ENCODE results near the gene TRIM40. TPM values are rescaled to one million over a fixed set of nuclear protein-coding genes. Genes with fewer than 3 reads are reported as not detected.

TRIM40 gene
- total and polyA plus RNA-seq, 9 donors, result not detected

DNA sequence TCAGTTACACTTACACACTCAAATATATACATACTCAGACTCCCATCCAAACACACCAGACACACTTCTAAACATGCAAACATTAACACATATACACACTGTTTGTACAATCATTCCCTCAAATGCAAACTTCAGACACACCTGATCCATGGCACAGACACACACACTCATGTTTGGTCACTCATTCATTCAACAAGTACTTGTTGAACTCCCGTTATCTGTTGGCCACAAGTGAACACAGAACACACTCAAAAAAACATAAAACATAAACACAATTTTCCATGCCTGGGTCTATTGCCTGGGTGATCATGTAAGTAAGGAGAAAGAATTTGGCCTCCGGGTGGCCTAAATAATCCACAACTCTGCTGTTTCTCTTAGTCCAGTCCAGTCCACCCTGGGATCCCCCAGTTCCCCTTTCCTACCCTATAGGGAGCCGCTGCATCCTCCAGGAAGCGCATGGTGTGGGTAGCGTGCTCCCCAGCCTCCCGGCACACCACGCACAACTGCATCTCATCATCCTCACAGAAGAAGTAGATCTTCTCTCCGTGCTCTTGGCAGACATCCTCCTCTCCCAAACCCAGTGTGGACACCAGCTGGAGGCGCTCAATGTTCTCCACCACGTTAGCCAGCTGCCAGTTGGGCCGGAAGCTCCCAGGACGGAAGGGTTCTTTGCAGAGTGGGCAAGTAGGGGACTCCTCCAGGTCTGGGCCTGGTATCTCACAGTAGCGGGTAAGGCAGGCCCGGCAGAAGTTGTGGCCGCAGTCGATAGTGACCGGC lies 24.3 kb downstream of the TRIM40 start:
- intact Hi-C loops (cut with DNase I), result loop anchor here in 1 of 4 donors (5.0 kb wide), 1 partner anchor 1588 kb away; no protein-coding TSS in a partner anchor
- no peak overlapping the region for H3K27ac ChIP-seq
- no peaks in the 10 kb centered on the region for H3K27me3 ChIP-seq
- no peaks in the 10 kb centered on the region for H3K9me3 ChIP-seq
- H3K36me3 ChIP-seq, result no peaks in the 10 kb centered on the region
- H3K4me3 ChIP-seq, result no peak overlapping the region
- TF ChIP-seq, protein P1, sequence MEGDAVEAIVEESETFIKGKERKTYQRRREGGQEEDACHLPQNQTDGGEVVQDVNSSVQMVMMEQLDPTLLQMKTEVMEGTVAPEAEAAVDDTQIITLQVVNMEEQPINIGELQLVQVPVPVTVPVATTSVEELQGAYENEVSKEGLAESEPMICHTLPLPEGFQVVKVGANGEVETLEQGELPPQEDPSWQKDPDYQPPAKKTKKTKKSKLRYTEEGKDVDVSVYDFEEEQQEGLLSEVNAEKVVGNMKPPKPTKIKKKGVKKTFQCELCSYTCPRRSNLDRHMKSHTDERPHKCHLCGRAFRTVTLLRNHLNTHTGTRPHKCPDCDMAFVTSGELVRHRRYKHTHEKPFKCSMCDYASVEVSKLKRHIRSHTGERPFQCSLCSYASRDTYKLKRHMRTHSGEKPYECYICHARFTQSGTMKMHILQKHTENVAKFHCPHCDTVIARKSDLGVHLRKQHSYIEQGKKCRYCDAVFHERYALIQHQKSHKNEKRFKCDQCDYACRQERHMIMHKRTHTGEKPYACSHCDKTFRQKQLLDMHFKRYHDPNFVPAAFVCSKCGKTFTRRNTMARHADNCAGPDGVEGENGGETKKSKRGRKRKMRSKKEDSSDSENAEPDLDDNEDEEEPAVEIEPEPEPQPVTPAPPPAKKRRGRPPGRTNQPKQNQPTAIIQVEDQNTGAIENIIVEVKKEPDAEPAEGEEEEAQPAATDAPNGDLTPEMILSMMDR (IDR thresholded peaks at IDR 0.05), result no peak
- TF ChIP-seq EP300 (IDR thresholded peaks at IDR 0.05), result no peak
- TF ChIP-seq POLR2A (IDR thresholded peaks at IDR 0.05), result no peak
- no peak for DNase-seq
- H3K4me1 ChIP-seq (ENCODE audit: insufficient read depth), result no peaks in the 10 kb centered on the region
- 79 to 84% (median 79%) methylated on average over 17 of the region's 17 CpGs for WGBS, 3 donors

DNA sequence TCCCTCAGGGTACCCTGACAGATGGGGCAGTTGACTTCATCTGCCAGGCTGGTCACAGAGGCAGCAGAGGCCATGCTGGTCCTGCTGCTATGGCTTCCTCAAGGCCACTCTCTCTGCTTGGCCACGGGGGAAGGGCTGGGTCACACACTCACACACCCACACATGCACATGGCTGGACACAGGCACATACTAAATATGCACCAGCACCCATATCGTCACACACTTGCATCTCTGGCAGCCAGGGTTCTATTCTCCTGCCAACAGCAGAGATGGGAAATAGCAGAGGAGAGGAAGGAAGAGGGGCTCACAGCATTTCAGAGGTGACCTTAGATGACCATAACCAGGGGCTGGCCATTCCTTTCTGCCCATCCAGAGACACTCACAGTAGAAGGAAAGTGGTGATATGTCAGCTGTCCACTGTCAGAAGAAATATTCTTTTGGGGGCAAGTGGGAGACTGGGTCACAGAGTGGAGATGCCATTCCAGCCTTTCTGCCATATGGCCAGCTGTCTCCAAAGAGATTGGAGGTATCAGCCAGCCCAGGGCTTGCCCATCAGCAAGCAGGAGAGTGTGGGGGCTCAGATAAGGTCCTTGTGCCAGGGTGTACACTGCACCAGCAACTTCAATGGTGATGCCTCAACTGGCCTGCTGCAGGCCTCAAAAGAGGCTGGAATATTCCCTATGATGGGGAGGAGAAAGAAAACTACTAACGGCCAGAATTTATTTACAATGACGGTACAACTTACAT lies 25.0 kb downstream of the TRIM40 start, which contains the start of gene TRIM10:
Gene TRIM10 (minus strand): TSS at position 427 of the 747 bp plus-strand sequence. CDS start 353 bp downstream, at position 74.
- Histone ChIP-seq H3K27me3 (no peaks in the 10 kb centered on the region), H3K9me3 (no peaks in the 10 kb centered on the region), H3K36me3 (no peaks in the 10 kb centered on the region), H3K27ac (no peak within 1 kb of the TSS), H3K4me3 (no peak within 1 kb of the TSS), H3K4me1 (ENCODE audit: insufficient read depth) (no peaks in the 10 kb centered on the region)
- DNase-seq, result no peak
- intact Hi-C loops (cut with DNase I), result loop anchor here in 1 of 4 donors (5.0 kb wide), 1 partner anchor 1589 kb away; no protein-coding TSS in a partner anchor
- no peak for TF ChIP-seq POLR2A (IDR thresholded peaks at IDR 0.05)
- no peak for TF ChIP-seq EP300 (IDR thresholded peaks at IDR 0.05)
- TF ChIP-seq, protein P1 (IDR thresholded peaks at IDR 0.05), result no peak
- WGBS, 3 donors, result 62 to 70% (median 70%) methylated on average over 4 of the region's 4 CpGs

DNA sequence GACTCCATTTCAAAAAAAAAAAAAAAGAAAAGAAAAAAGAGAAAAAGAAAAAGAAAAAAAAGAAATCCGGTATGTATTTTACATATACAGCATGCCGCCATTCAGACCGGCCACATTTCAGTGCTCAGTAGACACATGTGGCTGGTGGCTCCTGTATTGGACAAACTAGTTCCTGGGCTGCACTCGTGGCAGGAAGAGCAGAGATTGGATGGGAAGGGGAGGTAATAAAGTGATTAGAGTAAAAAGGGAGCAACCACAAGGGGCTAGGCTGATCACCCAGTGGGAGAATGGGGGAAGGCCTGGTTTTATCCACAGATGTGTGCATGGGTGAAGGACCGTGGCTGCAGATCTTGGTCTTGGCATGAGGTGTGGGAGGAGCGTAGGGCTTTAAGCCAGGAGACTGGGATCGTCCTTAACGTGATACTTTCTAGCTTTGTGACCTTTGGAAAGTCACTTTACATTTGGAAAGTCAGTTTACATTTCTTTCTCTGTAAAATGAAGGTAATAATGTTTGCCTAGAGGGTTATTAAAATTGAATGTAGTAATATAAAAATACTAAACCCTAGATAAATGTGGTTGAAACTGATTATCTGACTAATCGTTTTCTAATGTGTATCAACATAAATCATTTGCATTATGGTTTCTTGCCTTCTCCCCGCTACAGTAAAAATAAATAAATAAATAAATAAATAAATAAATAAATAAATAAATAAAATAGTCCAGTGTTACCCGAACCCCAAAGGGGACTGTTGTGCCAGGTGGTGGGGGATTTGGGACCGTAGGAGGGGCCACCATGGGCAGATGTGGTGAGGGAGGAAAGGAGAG lies 26.5 kb downstream of the TRIM40 start:
- intact Hi-C loops (cut with DNase I), result loop anchor here in 1 of 4 donors (5.0 kb wide), 1 partner anchor 1590 kb away; no protein-coding TSS in a partner anchor
- 72 to 76% (median 74%) methylated on average over 12 of the region's 12 CpGs for WGBS, 3 donors

More for the DNA sequence above, 26.5 kb downstream of the TRIM40 start:
- no peaks in the 10 kb centered on the region for H3K4me1 ChIP-seq (ENCODE audit: insufficient read depth)
- no peaks in the 10 kb centered on the region for H3K9me3 ChIP-seq
- no peaks in the 10 kb centered on the region for H3K27me3 ChIP-seq
- H3K36me3 ChIP-seq, result no peaks in the 10 kb centered on the region
- no peak for TF ChIP-seq EP300 (IDR thresholded peaks at IDR 0.05)
- TF ChIP-seq POLR2A (IDR thresholded peaks at IDR 0.05), result no peak
- TF ChIP-seq, protein P1 (IDR thresholded peaks at IDR 0.05), result no peak
- no peak for DNase-seq
- H3K4me3 ChIP-seq, result no peak overlapping the region
- no peak overlapping the region for H3K27ac ChIP-seq
